SHP77 (cell line): ENCODE results near the gene MBD4.
A peak's percentile ranks its signal among the peaks of the same experiment; 100 is the strongest.
"Not testable (repeated sequence)": the region's sequence is repeated elsewhere in the genome, so short reads cannot be mapped to it uniquely, and the experiment has no call there.

ENCODE experiments used
- DNase-seq, 2 experiments: peaks; one replicate each; lab custom pipeline; 2025; lab: John Stamatoyannopoulos, UW

MBD4 gene

DNA sequence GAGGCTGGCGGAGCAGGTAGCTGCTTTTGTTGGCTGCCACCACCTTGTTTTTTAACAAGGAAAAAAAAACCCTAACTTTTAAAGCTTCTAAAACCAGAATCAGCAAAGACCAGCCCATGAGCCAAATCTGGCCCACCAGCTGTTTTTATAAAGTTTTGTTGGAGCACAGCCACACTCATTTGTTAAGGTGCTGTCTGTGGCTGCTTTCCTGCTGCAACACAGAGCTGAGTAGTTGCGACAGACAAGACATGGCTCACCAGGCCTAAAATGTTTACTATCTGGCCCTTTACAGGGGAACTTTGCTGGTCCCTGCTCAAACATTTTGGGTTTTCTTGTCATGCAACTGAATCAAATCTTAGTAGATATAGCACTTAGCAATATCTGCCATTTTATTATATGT is 30.2 kb downstream of the MBD4 start:
- no peak for DNase-seq

DNA sequence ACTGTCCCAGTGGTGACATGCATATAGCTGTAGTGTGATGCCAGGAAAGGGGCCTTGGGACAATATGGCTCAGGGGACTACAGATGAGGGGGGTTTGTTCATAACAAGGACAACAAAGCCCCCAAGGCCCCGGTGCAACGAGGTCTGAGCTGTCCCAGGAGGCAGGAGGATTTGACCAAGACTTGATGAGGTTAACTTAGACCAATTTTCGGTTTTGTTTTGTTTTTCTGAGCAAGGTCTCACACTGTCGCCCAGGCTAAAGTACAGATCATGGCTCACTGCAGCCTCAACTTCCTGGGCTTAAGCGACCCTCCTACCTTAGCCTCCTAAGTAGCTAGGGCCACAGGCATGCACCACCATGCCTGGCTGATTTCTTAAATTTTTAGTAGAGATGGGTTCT is 35.1 kb downstream of the MBD4 start:
- DNase-seq: no peak

DNA sequence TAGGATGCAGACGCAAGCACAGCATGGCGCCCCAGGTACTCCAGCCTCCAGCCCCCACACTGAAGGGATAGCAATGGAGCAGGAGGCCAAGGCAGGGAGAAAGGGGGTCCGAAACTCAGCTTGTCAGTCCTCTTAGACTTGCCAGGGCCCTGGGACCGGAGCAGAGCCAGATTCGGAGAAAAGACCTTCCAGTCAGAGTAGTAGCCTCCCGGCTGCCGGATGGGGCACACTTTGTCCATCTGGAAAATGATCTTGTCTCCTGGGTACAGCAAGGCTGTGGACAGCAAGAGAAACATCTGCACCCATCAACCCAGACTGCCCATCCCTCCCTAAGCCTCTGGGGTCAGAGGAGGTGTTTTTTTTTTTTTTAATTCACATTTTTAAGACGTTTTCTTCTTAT is 35.6 kb downstream of the MBD4 start:
- DNase-seq: no peak

DNA sequence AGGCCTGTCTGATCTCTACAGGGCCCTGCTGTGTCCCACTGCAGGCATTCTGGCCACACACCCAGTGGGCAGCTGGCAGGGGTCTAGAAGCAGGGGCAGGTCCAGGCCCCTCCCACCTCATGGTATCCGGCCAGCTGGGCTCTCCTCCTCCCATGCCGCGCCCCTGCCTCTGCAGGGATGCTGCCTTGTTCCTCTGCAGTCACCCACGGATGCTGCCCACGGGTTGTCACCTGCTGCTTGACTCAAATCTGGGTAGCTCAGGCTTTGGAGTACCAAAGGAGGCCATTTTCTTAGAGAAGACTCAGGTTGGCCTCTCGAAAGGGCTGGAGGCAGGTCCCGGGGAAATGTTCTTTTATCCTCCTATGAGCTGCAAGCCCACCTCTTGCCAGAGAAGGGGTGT is 36.3 kb downstream of the MBD4 start:
- DNase-seq: no peak

- no peak for DNase-seq
Observed at GRCh38 chr3:129402616-129403015, 37.1 kb downstream of the MBD4 start.

- no peak for DNase-seq
Observed at GRCh38 chr3:129402210-129402609, 37.5 kb downstream of the MBD4 start.

GRCh38 chr3:129399895-129400357 is 39.8 kb downstream of the MBD4 start:
- no peak for DNase-seq

GRCh38 chr3:129399145-129399894 is 40.4 kb downstream of the MBD4 start:
- DNase-seq: peak; percentile 92 to 93

DNA sequence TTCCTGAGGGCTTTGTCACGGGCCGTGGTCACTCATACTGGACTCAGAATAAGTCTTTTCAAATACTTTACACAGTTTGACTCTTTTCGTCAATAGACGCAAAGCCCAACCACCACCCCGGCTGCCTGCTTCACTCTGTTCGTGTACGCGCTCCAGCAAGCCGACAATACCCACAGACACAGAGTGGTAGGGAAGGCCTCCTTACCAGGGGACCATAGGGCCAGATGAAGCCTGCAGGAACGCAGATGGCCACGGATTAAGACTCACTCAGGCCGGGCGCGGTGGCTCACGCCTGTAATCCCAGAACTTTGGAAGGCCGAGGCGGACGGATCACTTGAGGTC is 41.0 kb downstream of the MBD4 start:
- no peak for DNase-seq

DNA sequence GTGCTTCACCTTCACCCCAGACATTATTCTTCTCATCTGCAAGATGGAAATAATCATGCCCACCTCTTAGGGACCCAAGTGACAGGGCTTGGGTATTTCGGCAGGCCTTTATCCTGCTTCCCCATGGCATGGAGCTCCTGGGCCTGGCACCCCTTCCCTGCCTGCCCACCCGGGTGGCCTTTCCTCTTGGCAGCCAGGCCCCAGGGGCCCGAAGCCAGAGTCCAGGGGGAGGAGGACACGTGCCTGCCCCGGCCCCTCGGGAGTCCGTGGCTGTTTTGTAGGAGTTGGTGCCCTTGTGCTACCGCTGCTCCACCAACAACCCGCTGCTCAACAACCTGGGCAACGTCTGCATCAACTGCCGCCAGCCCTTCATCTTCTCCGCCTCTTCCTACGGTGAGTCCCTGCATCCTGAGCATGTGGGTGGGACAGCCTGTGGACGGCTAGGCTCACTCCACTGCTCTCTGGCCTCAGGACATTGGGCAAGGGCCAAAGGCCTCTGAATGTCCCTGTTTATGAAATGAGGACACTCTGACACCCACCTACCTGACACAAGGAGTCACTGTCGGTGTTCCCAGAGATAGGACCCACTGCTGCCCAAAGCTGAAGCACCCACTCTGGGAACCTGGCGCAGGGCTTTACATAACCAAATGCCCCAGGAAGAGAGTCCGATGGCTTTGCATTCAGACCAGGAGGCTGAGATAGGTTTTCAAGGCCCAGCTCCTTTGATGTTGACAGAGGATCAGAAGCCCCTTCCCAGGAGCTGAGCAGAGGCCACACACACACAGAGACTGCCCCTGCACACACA is 45.8 kb downstream of the MBD4 start:
- DNase-seq: not testable (repeated sequence)

- DNase-seq: no peak
Observed at GRCh38 chr3:129393271-129393670, 46.5 kb downstream of the MBD4 start.

- not testable (repeated sequence) for DNase-seq
Observed at GRCh38 chr3:129392106-129392887, 47.5 kb downstream of the MBD4 start.

DNA sequence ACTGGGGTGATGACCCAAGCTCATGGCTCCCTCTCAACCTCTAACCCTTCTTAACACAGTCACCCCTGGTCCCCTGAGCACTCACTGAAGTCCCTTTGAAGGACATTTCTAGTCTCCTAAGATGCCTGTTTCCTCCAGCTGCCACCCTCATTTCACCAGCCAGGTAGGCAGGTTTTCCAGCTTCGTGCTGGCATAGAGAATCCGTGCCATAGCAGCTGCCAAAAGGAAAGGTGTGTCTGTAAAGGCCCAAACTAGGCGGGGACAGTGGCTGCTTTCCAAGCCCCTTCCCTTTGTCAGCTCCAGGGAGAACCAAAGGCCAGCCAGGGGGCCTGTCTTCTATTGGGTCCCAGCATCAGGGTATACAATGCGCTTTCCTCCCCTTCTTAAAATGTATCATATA is 48.2 kb downstream of the MBD4 start:
- not testable (repeated sequence) for DNase-seq

DNA sequence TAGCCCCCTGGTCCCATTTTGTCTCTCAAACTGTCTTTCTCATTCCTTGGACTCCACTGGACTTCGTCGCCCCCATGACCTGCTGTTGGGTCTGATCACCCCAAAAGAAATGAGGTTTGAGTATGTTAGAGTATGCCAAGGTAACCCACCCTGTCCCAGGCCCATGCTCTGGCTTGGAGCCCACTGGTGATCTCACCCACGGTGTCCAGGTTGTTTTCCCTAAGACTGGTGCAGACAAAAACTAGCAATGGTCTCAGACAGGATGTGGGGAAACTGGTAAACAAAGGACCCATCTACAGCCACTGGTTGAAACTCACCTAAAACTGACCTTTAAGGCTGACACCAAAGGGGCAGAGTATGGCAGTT is 50.2 kb downstream of the MBD4 start:
- DNase-seq: no peak

- DNase-seq: not testable (repeated sequence)
Observed at GRCh38 chr3:129388791-129389571, 50.8 kb downstream of the MBD4 start.

DNA sequence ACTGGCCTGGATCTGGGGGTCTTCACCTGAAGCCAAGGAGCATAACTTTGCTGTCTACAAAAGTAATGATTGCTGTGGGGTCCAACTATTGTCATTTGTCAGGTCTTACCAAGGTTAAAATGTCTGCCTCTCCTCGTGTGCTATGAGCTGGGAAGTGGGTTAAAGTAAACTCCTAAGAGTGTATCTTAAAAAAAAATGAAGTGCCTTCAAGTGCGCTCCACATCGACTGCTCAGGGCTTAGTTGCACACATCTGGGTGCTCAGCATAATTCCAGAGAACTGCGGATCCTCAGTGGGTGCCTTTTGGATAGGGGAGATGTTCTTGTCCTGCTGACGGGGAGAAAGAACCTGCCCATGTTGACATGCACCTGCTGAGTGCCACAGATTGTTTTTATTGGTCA is 52.3 kb downstream of the MBD4 start:
- DNase-seq: no peak

DNA sequence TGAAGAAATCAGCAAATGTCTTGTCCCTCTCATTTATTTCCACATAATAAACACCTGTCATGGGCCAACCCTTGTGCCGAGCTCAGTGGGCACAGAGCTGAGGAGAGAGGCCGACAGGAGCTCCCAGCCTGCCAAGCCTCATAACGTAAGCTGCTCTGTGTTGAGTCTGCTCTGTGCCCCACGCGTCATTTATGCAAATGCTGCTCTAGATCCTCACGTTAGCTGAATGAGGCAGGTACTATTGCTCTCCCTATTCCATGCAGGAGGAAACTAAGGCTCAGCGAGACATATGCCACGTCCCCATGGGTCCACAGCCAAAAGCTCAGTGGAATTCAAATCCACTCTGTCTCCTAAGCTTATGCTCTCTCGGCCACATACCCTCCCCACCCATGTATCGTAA is 52.8 kb downstream of the MBD4 start:
- DNase-seq: no peak

DNA sequence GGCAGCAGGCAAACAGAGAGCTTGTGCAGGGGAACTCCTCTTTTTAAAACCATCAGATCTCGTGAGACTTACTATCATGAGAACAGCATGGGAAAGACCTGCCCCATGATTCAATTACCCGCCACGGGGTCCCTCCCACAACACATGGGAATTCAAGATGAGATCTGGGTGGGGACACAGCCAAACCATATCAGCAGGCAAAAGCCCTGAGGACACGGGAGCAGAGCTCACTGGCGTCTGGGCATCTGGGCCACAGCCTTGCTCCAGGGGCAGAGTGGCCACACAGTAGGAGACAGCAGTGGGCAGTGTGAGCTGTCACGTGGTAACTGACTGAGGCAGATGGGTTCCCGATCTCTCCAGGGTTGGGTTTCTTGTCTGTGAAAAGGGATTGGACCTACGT is 54.2 kb downstream of the MBD4 start:
- DNase-seq: not testable (repeated sequence)

DNA sequence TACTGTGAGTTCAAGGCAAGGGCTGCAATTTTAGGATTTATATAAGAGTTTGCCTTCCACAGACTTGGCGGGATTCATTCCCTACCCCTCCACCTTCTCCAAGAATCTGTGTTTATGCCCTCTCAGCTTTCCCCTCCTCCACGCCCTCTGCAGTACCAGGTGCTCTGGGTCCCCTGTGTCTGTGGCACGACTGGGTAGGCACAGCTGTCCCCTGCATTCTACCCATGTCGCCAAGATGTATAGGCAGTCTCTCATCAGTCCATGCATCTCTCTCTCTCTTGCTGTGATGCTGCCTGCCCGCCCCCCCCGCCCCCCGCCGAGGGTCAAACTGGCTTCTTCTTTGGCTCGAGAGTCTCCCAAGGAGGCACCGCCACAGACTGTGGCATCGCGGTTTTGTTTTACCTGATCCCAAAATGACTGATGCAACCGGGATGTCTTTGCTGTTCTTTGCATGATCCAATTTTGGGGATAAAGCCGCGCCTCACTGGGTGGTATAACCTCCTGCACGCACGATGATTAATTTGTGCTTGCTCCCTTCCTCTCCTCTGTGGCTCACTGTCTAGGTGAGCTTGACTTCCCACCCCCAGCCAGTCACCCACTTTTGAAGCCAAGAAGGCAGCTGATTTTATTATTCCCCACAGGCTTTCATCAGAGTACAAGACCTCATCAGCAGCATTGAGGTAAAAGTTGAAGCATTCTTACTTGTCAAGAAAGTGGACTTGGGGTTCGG is 55.0 kb downstream of the MBD4 start:
- DNase-seq: no peak

DNA sequence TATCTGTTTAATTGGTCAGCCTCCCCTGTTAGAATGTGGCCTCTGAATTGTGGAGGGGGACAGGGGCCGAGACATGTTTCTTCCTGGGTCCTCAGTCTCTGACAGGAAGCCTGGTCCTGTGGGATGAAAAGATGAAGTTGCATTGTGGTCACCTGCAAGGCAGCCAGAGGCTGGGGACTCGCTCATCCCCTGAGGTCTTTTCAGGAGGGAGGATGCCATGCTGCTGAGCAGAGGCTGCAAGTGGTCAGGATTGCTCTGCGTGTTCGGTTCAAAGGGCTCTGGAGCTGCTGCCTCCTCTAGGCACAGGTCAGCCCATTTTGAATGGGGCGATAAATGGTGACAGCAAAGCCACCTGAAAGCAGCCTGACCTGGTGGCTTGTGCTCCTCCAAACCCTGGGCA is 55.6 kb downstream of the MBD4 start:
- not testable (repeated sequence) for DNase-seq

GRCh38 chr3:129383292-129383860 is 56.4 kb downstream of the MBD4 start:
- DNase-seq: peak; percentile 65 to 76
